NCI-H748 (cell line): ENCODE data around the gene TMEM185A.
"Not testable (repeated sequence)": the region's sequence is repeated elsewhere in the genome, so short reads cannot be mapped to it uniquely, and the experiment has no call there.

Experiments
- DNase-seq: peaks from one replicate; lab custom pipeline; 2025; ENCODE audit not compliant: unreplicated experiment; lab: John Stamatoyannopoulos, UW

The TMEM185A gene

DNA sequence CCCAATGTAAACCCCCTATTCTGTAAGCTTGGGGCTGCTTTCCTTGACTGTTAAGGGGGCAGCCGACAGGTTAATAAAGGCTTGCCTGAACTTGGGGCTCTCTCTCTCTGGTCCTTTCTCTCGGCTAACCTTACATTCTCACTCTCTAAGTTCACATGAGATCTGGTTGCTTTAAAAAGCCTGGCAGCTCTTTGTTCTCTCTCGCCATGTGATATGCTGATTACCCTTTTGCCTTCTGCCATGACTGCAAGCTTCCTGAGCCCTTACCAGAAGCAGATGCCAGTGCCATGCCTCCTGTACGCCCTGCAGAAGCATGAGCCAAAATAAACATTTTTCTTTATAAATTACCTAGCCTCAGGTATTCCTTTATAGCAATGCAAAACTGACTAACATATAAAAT lies 76.3 kb downstream of the TMEM185A start:
- not testable (repeated sequence) for DNase-seq

DNA sequence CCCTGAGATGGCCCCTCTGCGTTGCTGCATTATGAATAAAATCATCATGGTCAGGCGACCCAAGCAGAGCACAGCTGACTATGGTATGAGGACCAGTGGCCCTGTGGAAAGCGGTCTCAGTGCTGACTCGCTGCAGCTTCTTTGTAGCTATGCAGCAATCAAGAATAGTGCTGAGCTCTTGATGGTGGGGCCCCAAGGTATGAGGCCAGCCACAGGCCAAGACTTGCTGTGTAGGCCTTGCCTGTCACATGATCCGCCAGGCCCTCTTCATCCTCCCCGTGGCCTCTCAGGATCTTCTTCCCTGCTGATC lies 79.7 kb downstream of the TMEM185A start:
- DNase-seq = not testable (repeated sequence)

DNA sequence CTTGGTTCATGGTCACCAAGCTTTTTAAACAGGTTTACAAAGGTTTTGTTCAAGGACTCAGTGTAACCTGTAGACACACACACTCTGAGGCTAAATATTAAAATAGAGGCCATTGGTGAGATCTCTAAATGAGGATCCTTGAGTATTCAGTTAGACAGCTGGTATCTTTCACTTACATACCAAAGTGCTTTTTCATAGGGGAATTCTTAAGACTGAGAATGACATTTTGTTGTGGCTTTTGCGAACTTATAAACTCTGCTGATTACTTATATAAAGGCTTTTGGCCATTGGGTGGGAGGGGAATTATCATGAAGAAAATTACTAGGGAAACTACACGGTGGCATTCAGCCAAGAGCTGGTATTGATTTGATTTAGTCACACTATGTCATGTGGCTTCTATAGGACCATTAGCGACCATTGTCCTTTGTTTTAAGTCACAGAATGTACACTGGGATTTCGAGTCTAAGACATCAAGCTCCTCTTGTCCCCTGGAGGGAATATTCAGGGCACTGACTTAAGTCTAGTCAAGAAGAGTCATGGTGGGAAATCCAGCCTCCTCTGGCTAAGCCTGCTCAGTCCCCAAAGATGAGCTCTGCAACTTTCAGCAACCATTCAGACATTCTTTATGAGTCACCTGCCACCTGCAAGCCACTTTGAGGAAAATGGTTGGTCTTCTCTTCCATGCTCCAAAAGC lies 80.2 kb downstream of the TMEM185A start:
- DNase-seq = not testable (repeated sequence)

DNA sequence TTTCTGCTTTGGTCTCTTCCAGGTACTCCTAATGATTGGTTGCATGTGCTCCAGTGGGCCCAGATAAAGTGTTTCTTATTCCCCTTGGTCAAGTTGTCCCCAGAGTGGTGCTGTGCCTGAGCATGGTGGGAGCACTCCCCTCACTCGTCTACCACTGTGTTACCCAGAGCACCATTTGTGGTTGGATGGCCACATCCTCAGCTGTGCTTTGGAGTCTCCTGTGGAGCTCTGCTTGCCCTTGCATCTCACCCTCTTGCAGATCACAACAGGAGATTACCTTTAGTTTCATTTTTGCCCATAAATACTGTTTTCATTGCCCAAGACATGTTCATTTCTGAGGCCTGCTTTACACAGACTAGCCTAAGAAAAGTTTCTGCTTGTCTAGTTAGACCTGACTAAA lies 81.1 kb downstream of the TMEM185A start:
- not testable (repeated sequence) for DNase-seq

DNA sequence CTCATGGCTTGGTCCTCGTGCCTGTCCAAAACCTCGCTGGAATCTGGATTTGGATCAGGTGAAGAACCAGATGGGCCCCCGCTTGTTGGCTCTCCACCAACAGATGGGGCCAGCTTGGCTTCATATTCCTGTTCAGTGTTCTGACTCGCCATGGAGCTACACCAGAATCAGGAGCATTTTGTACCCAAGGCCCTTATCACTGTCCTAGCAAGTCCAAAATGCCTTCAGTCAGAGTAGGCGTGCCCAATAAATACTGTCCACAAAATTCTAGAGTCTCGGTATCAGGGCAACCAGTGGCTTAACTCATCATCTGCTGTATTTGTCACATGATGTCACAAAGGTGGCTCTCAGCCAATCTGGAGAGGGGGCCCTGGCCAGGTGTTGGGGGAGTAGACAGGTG lies 81.9 kb downstream of the TMEM185A start, which contains the start of gene HSFX3:
HSFX3 (minus strand) TSS at position 224 of the 400 bp plus-strand sequence; CDS start at position 152, 72 bp downstream.
- not testable (repeated sequence) for DNase-seq

DNA sequence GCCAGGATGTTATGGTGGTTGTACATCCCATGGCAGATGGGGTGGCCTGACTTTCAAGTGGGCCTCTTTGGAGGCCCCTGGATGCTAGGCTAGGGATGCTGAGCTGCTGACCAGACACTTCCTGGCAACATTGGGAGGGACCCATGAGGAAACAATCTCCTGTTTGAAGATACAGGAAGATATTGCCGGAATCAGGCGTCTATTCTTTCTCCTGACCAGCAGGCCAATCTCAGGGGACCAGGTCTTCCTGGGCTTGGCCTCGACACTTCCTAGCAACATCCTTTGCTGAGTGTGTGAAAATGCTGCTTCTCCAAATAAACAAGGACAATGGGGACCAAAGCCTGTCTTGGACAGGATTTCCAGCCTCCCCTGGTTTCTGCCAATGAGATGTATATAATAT lies 83.8 kb downstream of the TMEM185A start:
- DNase-seq = not testable (repeated sequence)

DNA sequence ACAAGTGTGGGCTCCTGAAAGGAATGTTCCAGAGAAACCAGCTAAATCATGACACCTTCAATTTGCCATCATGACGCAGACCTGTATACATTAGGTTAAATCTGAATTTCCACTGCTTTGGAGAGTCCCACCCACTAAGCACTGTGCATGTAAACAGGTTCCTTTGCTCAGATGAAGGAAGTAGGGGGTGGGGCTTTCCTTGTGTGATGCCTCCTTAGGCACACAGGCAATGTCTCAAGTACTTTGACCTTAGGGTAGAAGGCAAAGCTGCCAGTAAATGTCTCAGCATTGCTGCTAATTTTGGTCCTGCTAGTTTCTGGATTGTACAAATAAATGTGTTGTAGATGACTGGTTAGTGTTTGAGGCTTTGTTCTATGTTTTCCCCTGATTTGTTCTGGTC lies 84.6 kb downstream of the TMEM185A start:
- not testable (repeated sequence) for DNase-seq
